ENCODE data around the gene LFNG. TPM values are rescaled to one million over a fixed set of nuclear protein-coding genes. Genes with fewer than 3 reads are reported as not detected.

LFNG gene
- total and polyA plus RNA-seq, 2 of the 13 experiments (the other 11 are each of a cell fraction or from before 2014, with no cell fraction given), result 0.44 to 1.5 TPM

DNA sequence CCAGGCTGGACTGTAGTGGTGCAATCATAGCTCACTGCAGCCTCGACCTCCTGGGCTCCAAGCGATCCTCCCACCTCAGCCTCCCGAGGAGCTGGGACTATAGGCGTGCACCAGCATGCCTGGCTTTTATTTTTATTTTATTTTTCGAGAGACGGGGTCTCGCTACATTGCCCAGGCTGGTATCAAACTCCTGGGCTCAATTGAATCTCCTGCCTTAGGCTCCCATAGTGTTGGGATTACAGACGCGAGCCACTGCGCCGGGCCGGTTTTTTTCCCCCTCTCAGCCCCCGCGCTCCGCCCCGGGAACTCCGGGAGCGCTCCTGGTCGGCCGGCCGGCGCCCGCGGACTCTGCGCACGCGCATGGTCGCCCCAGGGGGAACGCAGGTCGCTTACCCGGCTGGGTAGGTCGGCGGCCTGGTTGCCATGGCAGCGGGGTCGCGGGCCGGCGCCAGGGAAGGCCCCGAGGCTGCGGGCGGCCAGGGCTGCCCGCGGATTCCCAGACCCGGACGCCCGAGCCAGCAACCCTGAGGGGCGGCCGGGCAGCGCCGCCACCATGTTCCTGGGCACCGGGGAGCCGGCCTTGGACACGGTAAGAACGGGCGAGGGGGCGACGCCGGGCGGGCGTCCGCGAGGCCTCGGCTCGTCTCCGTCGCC is 39.2 kb downstream of the LFNG start, which contains the start of gene IQCE (continued):
- TF ChIP-seq AGO1 (IDR thresholded peaks at IDR 0.05; ENCODE audit: low read depth, low read length, poor library complexity, severe bottlenecking), result no peak
- TF ChIP-seq ZNF879 (CRISPR knock-in tag; IDR thresholded peaks at IDR 0.05), result no peak
- no peak for TF ChIP-seq BORCS8-MEF2B (CRISPR knock-in tag; IDR thresholded peaks at IDR 0.05)
- TF ChIP-seq CC2D1A (CRISPR knock-in tag; IDR thresholded peaks at IDR 0.05), result no peak
- TF ChIP-seq ZBTB8A (CRISPR knock-in tag; IDR thresholded peaks at IDR 0.05; ENCODE audit: borderline replicate concordance, low read depth), result no peak
- TF ChIP-seq, protein P1, sequence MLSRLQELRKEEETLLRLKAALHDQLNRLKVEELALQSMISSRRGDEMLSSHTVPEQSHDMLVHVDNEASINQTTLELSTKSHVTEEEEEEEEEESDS (CRISPR knock-in tag; IDR thresholded peaks at IDR 0.05; ENCODE audit: borderline replicate concordance), result no peak
- TF ChIP-seq ZNF33A (CRISPR knock-in tag; IDR thresholded peaks at IDR 0.05; ENCODE audit: borderline replicate concordance), result no peak
- no peak for TF ChIP-seq NFKBIZ (CRISPR knock-in tag; IDR thresholded peaks at IDR 0.05)
- peak; percentile 78; the same call in 1 of the 2 replicates for TF ChIP-seq ZNF556 (CRISPR knock-in tag; IDR thresholded peaks at IDR 0.05; ENCODE audit: borderline replicate concordance)
- TF ChIP-seq, protein P2, sequence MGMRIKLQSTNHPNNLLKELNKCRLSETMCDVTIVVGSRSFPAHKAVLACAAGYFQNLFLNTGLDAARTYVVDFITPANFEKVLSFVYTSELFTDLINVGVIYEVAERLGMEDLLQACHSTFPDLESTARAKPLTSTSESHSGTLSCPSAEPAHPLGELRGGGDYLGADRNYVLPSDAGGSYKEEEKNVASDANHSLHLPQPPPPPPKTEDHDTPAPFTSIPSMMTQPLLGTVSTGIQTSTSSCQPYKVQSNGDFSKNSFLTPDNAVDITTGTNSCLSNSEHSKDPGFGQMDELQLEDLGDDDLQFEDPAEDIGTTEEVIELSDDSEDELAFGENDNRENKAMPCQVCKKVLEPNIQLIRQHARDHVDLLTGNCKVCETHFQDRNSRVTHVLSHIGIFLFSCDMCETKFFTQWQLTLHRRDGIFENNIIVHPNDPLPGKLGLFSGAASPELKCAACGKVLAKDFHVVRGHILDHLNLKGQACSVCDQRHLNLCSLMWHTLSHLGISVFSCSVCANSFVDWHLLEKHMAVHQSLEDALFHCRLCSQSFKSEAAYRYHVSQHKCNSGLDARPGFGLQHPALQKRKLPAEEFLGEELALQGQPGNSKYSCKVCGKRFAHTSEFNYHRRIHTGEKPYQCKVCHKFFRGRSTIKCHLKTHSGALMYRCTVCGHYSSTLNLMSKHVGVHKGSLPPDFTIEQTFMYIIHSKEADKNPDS (CRISPR knock-in tag; IDR thresholded peaks at IDR 0.05), result no peak
- TF ChIP-seq ZBTB3 (CRISPR knock-in tag; IDR thresholded peaks at IDR 0.05; ENCODE audit: borderline replicate concordance, low read depth), result no peak; the same call in 1 of the 2 replicates
- TF ChIP-seq BRF2 (CRISPR knock-in tag; IDR thresholded peaks at IDR 0.05), result no peak
- TF ChIP-seq ZFP41 (CRISPR knock-in tag; IDR thresholded peaks at IDR 0.05; ENCODE audit: borderline replicate concordance), result no peak
- no peak for TF ChIP-seq SIX4 (CRISPR knock-in tag; IDR thresholded peaks at IDR 0.05)
- no peak for TF ChIP-seq ZNF329 (CRISPR knock-in tag; IDR thresholded peaks at IDR 0.05; ENCODE audit: low read depth)
- TF ChIP-seq PAF1 (CRISPR knock-in tag; IDR thresholded peaks at IDR 0.05), result no peak
- TF ChIP-seq, protein P3, sequence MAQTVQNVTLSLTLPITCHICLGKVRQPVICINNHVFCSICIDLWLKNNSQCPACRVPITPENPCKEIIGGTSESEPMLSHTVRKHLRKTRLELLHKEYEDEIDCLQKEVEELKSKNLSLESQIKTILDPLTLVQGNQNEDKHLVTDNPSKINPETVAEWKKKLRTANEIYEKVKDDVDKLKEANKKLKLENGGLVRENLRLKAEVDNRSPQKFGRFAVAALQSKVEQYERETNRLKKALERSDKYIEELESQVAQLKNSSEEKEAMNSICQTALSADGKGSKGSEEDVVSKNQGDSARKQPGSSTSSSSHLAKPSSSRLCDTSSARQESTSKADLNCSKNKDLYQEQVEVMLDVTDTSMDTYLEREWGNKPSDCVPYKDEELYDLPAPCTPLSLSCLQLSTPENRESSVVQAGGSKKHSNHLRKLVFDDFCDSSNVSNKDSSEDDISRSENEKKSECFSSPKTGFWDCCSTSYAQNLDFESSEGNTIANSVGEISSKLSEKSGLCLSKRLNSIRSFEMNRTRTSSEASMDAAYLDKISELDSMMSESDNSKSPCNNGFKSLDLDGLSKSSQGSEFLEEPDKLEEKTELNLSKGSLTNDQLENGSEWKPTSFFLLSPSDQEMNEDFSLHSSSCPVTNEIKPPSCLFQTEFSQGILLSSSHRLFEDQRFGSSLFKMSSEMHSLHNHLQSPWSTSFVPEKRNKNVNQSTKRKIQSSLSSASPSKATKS (CRISPR knock-in tag; IDR thresholded peaks at IDR 0.05), result no peak
- no peak for TF ChIP-seq GMEB2 (CRISPR knock-in tag; IDR thresholded peaks at IDR 0.05; ENCODE audit: low read depth)
- no peak for TF ChIP-seq SCMH1 (CRISPR knock-in tag; IDR thresholded peaks at IDR 0.05; ENCODE audit: borderline replicate concordance)
- no peak; the same call in 1 of the 2 replicates for TF ChIP-seq TOPORS (CRISPR knock-in tag; IDR thresholded peaks at IDR 0.05)
- TF ChIP-seq KLF11 (CRISPR knock-in tag; IDR thresholded peaks at IDR 0.05), result no peak
- no peak for TF ChIP-seq TSC22D2 (CRISPR knock-in tag; IDR thresholded peaks at IDR 0.05; ENCODE audit: borderline replicate concordance)
- no peak for TF ChIP-seq TMF1 (CRISPR knock-in tag; IDR thresholded peaks at IDR 0.05; ENCODE audit: low read depth)
- no peak for TF ChIP-seq ZNF720 (CRISPR knock-in tag; IDR thresholded peaks at IDR 0.05)

Data from HepG2 (cell line).